K562 (cell line): ENCODE measurements around the gene SDE2. TPM values are rescaled to one million over a fixed set of nuclear protein-coding genes. Genes with fewer than 3 reads are reported as not detected.

Source experiments
- ATF7 ChIP-seq: fragments of 450-650 bp; IDR thresholded peaks from 2 replicates; pipeline ENCODE4 v1.7.1; 2014; ENCODE audit warnings: mild to moderate bottlenecking, moderate library complexity
- BRCA1 ChIP-seq, 2 experiments: fragments of 450-650 bp in 1 of 2; sonication (generic) in 1 of 2; formaldehyde crosslinking in 1 of 2; IDR thresholded peaks; 2 replicates each; pipeline versions ENCODE4 v1.5.0 to v1.6.1; 2017 to 2020; ENCODE audit warnings: mild to moderate bottlenecking in 1 of 2, missing genetic modification reagents in 1 of 2
- CAMTA2 ChIP-seq: fragments of 250-450 bp; sonication (Bioruptor Pico); conservative IDR thresholded peaks from 2 replicates; pipeline ENCODE4 v1.5.1; 2022
- CBFB ChIP-seq: sonication (generic); formaldehyde crosslinking; IDR thresholded peaks from 2 replicates; pipeline ENCODE4 v1.4.0; 2020; ENCODE audit warnings: mild to moderate bottlenecking, missing genetic modification reagents
- E2F5 ChIP-seq: sonication (generic); formaldehyde crosslinking; IDR thresholded peaks from 2 replicates; pipeline ENCODE4 v1.8.0; 2022; ENCODE audit warnings: mild to moderate bottlenecking, missing genetic modification reagents
- ELK3 ChIP-seq: fragments of 450-650 bp; formaldehyde crosslinking; IDR thresholded peaks from 2 replicates; pipeline ENCODE4 v1.4.0; 2020; ENCODE audit warnings: mild to moderate bottlenecking
- HINFP ChIP-seq: fragments of 450-650 bp; conservative IDR thresholded peaks from 2 replicates; pipeline ENCODE4 v1.6.1; 2016; ENCODE audit warnings: missing genetic modification characterization, low read depth, mild to moderate bottlenecking, control low read depth, missing compliant biosample characterization
- JUN ChIP-seq, 2 experiments: sonication (generic) in 1 of 2; formaldehyde crosslinking in 1 of 2; IDR thresholded peaks; 2 replicates each; pipeline versions ENCODE4 v1.6.1 to v1.8.0; 2012 to 2022; ENCODE audit warnings: borderline replicate concordance in 2 of 2, mild to moderate bottlenecking in 2 of 2, improper control_type of control experiment in 1 of 2, low read depth in 1 of 2, low read length in 1 of 2, missing genetic modification reagents in 1 of 2
- MCM5 ChIP-seq: fragments of 450-650 bp; IDR thresholded peaks from 2 replicates; pipeline ENCODE4 v1.6.1; 2016; ENCODE audit warnings: low read depth
- MEF2A ChIP-seq: IDR thresholded peaks from 2 replicates; pipeline ENCODE4 v1.6.1; 2011; ENCODE audit warnings: low read depth, mild to moderate bottlenecking, low read length, moderate library complexity; ENCODE audit not compliant: control insufficient read depth
- MITF ChIP-seq: IDR thresholded peaks from 2 replicates; pipeline ENCODE4 v1.6.1; 2014; ENCODE audit warnings: antibody characterized with exemption
- NKRF ChIP-seq: fragments of 450-650 bp; IDR thresholded peaks from 2 replicates; pipeline ENCODE4 v1.6.1; 2016; ENCODE audit warnings: borderline replicate concordance
- PYGO2 ChIP-seq: fragments of 450-650 bp; IDR thresholded peaks from 2 replicates; pipeline ENCODE4 v1.6.1; 2016; ENCODE audit warnings: mild to moderate bottlenecking, missing genetic modification characterization, moderate library complexity, missing compliant biosample characterization
- RBM25 ChIP-seq: fragments of 200-400 bp; formaldehyde crosslinking; IDR thresholded peaks from 2 replicates; pipeline ENCODE4 v1.6.1; 2018; ENCODE audit warnings: low read length, low read depth, moderate library complexity; ENCODE audit not compliant: severe bottlenecking
- RNF2 ChIP-seq: sonication (generic); IDR thresholded peaks from 2 replicates; pipeline ENCODE4 v1.6.1; 2016
- SMARCC2 ChIP-seq: fragments of 450-650 bp; IDR thresholded peaks from 2 replicates; pipeline ENCODE4 v1.6.1; 2017; ENCODE audit warnings: antibody characterized with exemption, moderate library complexity, mild to moderate bottlenecking, low read depth
- STAT5B ChIP-seq: fragments of 250-450 bp; sonication (Bioruptor Pico); IDR thresholded peaks from 2 replicates; pipeline ENCODE4 v1.8.0; 2021; ENCODE audit warnings: mild to moderate bottlenecking, inconsistent platforms
- ZFP30 ChIP-seq: fragments of 250-450 bp; sonication (Bioruptor Pico); IDR thresholded peaks from 2 replicates; pipeline ENCODE4 v1.8.0; 2022; ENCODE audit warnings: moderate library complexity, mild to moderate bottlenecking, inconsistent platforms, borderline replicate concordance
- ZKSCAN8 ChIP-seq: fragments of 200-800 bp; sonication (Bioruptor generic); IDR thresholded peaks from 2 replicates; pipeline ENCODE4 v1.6.1; 2016; ENCODE audit warnings: missing genetic modification characterization, missing compliant biosample characterization
- ZNF133 ChIP-seq: fragments of 250-450 bp; sonication (Bioruptor Pico); IDR thresholded peaks from 2 replicates; pipeline ENCODE4 v1.4.0; 2020; ENCODE audit warnings: mild to moderate bottlenecking
- ZNF655 ChIP-seq: fragments of 250-450 bp; sonication (Bioruptor Pico); IDR thresholded peaks from 2 replicates; pipeline ENCODE4 v1.5.0; 2021
- polyA plus RNA-seq, 8 experiments: library from polyadenylated mRNA; depleted of rRNA in 4 of 8; stranded (reverse) in 5 of 8; unstranded in 3 of 8; fragments of >200 nt; fragmentation: Nextera tagmentation in 2 of 8; fragmentation: Illumina TruSeq in 1 of 8; extraction: Ambion mirVana in 2 of 8; extraction: Trizol in 1 of 8; gene quantifications; 2 replicates each; pipeline versions ENCODE4 v1.2.1 to v1.2.3, GENCODE V29; 2011 to 2014; ENCODE audit warnings: inconsistent platforms in 1 of 8, missing spikeins in 1 of 8
- total RNA-seq, 7 experiments: library from RNA; depleted of rRNA in 6 of 7; stranded (reverse); fragments of >200 nt in 6 of 7; fragmentation: Illumina TruSeq in 2 of 7; extraction: Trizol in 2 of 7; gene quantifications; 2 replicates each; pipeline versions ENCODE4 v1.2.1 to v1.2.3, GENCODE V29; 2011 to 2021; ENCODE audit warnings: low replicate concordance in 1 of 7

Gene SDE2
- total and polyA plus RNA-seq, 9 of the 15 experiments (the other 6 are each of a cell fraction or from before 2014, with no cell fraction given), result 14.3 to 62.3 (median 46.0) TPM

GRCh38 chr1:226009650-226010044 is 10.5 kb upstream of the SDE2 start (continued):
- TF ChIP-seq HINFP (tag) (no peak), ATF7 (peak; percentile 27; the same call in 1 of the 2 replicates), MEF2A (0 out of 2 replicates have a peak, but pooled peaks have one; percentile 7), RBM25 (peak; percentile 84), CBFB (CRISPR knock-in tag) (no peak), JUN (IDR thresholded peaks at IDR 0.05; ENCODE audit: borderline replicate concordance, low read depth, low read length) (no peak), JUN (CRISPR knock-in tag; IDR thresholded peaks at IDR 0.05; ENCODE audit: borderline replicate concordance) (peak; percentile 80), PYGO2 (tag) (no peak), NKRF (no peak), ELK3 (CRISPR knock-in tag) (no peak), ZNF655 (CRISPR knock-in tag) (no peak), CAMTA2 (CRISPR knock-in tag) (no peak), SMARCC2 (peak; percentile 68; the same call in 1 of the 2 replicates), ZFP30 (CRISPR knock-in tag) (no peak), RNF2 (peak; percentile 77; the same call in 1 of the 2 replicates), E2F5 (CRISPR knock-in tag) (no peak), MCM5 (no peak), ZNF133 (CRISPR knock-in tag) (no peak), ZKSCAN8 (CRISPR knock-in tag) (peak; percentile 56; the same call in 1 of the 2 replicates), BRCA1 (IDR thresholded peaks at IDR 0.05) (no peak), BRCA1 (CRISPR knock-in tag; IDR thresholded peaks at IDR 0.05) (no peak), MITF (no peak), STAT5B (no peak)
